GM12878 (cell line): ENCODE results near the gene AP1G2. TPM values are rescaled to one million over a fixed set of nuclear protein-coding genes. Genes with fewer than 3 reads are reported as not detected.

ENCODE experiments used
- ATAC-seq: fragments of 200-7000 bp; cut with Tn5 transposase; 3 replicates; pipeline ENCODE4 v1.9.1; 2020; ENCODE audit warnings: mild to moderate bottlenecking, moderate library complexity
- BruUV-seq: library from RNA; stranded (reverse); fragments of 400-500 nt; replicated peaks from 2 replicates; lab custom pipeline; 2021; lab: Mats Ljungman, UMichigan
- CTCF ChIA-PET: fragments of 300-600 bp; sonication (Branson Sonifier 250); formaldehyde crosslinking; extraction: SDS; loops from one replicate; lab custom pipeline; 2021; ENCODE audit warnings: inconsistent platforms; lab: Yijun Ruan, JAX
- POLR2A ChIA-PET: fragments of 350-600 bp; formaldehyde crosslinking; extraction: SDS; loops from one replicate; lab custom pipeline; 2021; ENCODE audit warnings: inconsistent platforms; lab: Charles Lee
- RAD21 ChIA-PET: fragments of 300-600 bp; sonication (Branson Sonifier 250); formaldehyde crosslinking; loops from one replicate; lab custom pipeline; 2023; ENCODE audit warnings: antibody characterized with exemption; ENCODE audit not compliant: unreplicated experiment; lab: Charles Lee
- SMC1A ChIA-PET: fragments of 300-600 bp; sonication (Branson Sonifier 250); formaldehyde crosslinking; loops from one replicate; lab custom pipeline; 2023; ENCODE audit not compliant: unreplicated experiment, uncharacterized antibody; lab: Charles Lee
- DNase-seq: peaks from one replicate; pipeline ENCODE4 v3.0.0-alpha.2; 2011; ENCODE audit warnings: low read depth, low spot score
- FAIRE-seq: peaks from 3 replicates; lab custom pipeline; 2011; peaks lifted over from hg19 to GRCh38; lab: Jason Lieb, UNC
- H2AFZ ChIP-seq: 2 replicates; pipeline ENCODE4 v1.6.0; 2011; ENCODE audit warnings: low read depth, low read length, control low read depth; ENCODE audit not compliant: control insufficient read depth
- H3K27ac ChIP-seq: 2 replicates; pipeline ENCODE4 v1.5.1; 2011; ENCODE audit warnings: control low read depth; ENCODE audit not compliant: control insufficient read depth, insufficient read depth
- H3K27me3 ChIP-seq, 2 experiments: replicated peaks in 1 of 2; 2 replicates each; pipeline versions ENCODE4 v1.6.0 to v1.6.1; 2011; ENCODE audit warnings: low read length in 1 of 2; ENCODE audit not compliant: control insufficient read depth in 2 of 2, insufficient read depth in 2 of 2
- H3K36me3 ChIP-seq, 2 experiments: 2 replicates each; pipeline ENCODE4 v1.5.1; 2011; ENCODE audit warnings: low read length in 1 of 2; ENCODE audit not compliant: control insufficient read depth in 2 of 2, insufficient read depth in 2 of 2
- H3K4me1 ChIP-seq: 2 replicates; pipeline ENCODE4 v1.6.1; 2011; ENCODE audit warnings: mild to moderate bottlenecking, low read length, moderate library complexity, mixed read lengths; ENCODE audit not compliant: control insufficient read depth, insufficient read depth
- H3K4me2 ChIP-seq: 2 replicates; pipeline ENCODE4 v1.6.0; 2011; ENCODE audit warnings: control low read depth; ENCODE audit not compliant: control insufficient read depth, insufficient read depth
- H3K4me3 ChIP-seq: fragments of 200-600 bp; sonication (generic); 2 replicates; pipeline ENCODE4 v1.5.1; 2016
- H3K79me2 ChIP-seq: 2 replicates; pipeline ENCODE4 v1.6.0; 2011; ENCODE audit warnings: low read length; ENCODE audit not compliant: control insufficient read depth, insufficient read depth
- H3K9ac ChIP-seq: 2 replicates; pipeline ENCODE4 v1.8.0; 2011; ENCODE audit warnings: low read length, control low read depth, mixed read lengths; ENCODE audit not compliant: control insufficient read depth, insufficient read depth
- H3K9me3 ChIP-seq: replicated peaks from 3 replicates; pipeline ENCODE4 v1.5.1; 2011; ENCODE audit warnings: mild to moderate bottlenecking, low read length; ENCODE audit not compliant: control insufficient read depth, insufficient read depth
- H4K20me1 ChIP-seq: 2 replicates; pipeline ENCODE4 v1.6.0; 2011; ENCODE audit not compliant: control insufficient read depth, insufficient read depth
- BCL11A ChIP-seq: IDR thresholded peaks from 2 replicates; pipeline ENCODE4 v1.6.1; 2011; ENCODE audit warnings: low read depth, low read length
- FOXM1 ChIP-seq: IDR thresholded peaks from 2 replicates; pipeline ENCODE4 v1.6.1; 2012; ENCODE audit warnings: low read depth, mild to moderate bottlenecking, inconsistent platforms, low read length, moderate library complexity
- HDGF ChIP-seq: fragments of 450-650 bp; IDR thresholded peaks from 2 replicates; pipeline ENCODE4 v1.6.1; 2016; ENCODE audit warnings: antibody characterized with exemption
- RFX5 ChIP-seq: IDR thresholded peaks from 2 replicates; pipeline ENCODE4 v1.6.1; 2011; ENCODE audit warnings: low read depth, low read length, improper control_type of control experiment
- SIX5 ChIP-seq: IDR thresholded peaks from 2 replicates; pipeline ENCODE4 v1.6.1; 2011; ENCODE audit warnings: mild to moderate bottlenecking, low read depth, low read length, moderate library complexity; ENCODE audit not compliant: severe bottlenecking
- SPI1 ChIP-seq: IDR thresholded peaks from 2 replicates; pipeline ENCODE4 v1.6.1; 2011; ENCODE audit warnings: low read depth, mild to moderate bottlenecking, low read length, moderate library complexity, borderline replicate concordance; ENCODE audit not compliant: insufficient read depth
- SREBF1 ChIP-seq: IDR thresholded peaks from 2 replicates; pipeline ENCODE4 v1.6.1; 2012; ENCODE audit warnings: mild to moderate bottlenecking, low read length
- SREBF2 ChIP-seq: IDR thresholded peaks from 2 replicates; pipeline ENCODE4 v1.6.1; 2012; ENCODE audit warnings: mild to moderate bottlenecking, low read length
- STAT3 ChIP-seq: IDR thresholded peaks from 2 replicates; pipeline ENCODE4 v1.6.1; 2011; ENCODE audit warnings: low read depth, low read length, improper control_type of control experiment
- TCF12 ChIP-seq: IDR thresholded peaks from 2 replicates; pipeline ENCODE4 v1.6.1; 2011; ENCODE audit warnings: low read depth, mild to moderate bottlenecking, low read length
- ZNF207 ChIP-seq: fragments of 450-650 bp; IDR thresholded peaks from 2 replicates; pipeline ENCODE4 v1.6.1; 2014; ENCODE audit warnings: antibody characterized with exemption, mild to moderate bottlenecking, borderline replicate concordance
- ZNF592 ChIP-seq: fragments of 450-650 bp; IDR thresholded peaks from 2 replicates; pipeline ENCODE4 v1.6.1; 2017; ENCODE audit warnings: mild to moderate bottlenecking, moderate library complexity
- in situ Hi-C: fragments of 300-500 bp; cut with MboI; formaldehyde crosslinking; loops from 9 replicates; pipeline ENCODE4 v1.14.3; 2018; ENCODE audit warnings: mixed read lengths
- intact Hi-C: fragments of 100-400 bp; cut with micrococcal nuclease; formaldehyde crosslinking; loops from one replicate; pipeline ENCODE4 v1.14.2; 2022; ENCODE audit not compliant: unreplicated experiment
- polyA plus RNA-seq, 11 experiments: library from polyadenylated mRNA; depleted of rRNA in 4 of 11; unstranded in 6 of 11; stranded (reverse) in 5 of 11; fragments of >200 nt; fragmentation: Nextera tagmentation in 4 of 11; fragmentation: Illumina TruSeq in 1 of 11; extraction: Ambion mirVana in 4 of 11; extraction: Trizol in 1 of 11; gene quantifications; 1 replicate in 1 of 11; 2 replicates in 10 of 11; pipeline versions ENCODE4 v1.2.1 to v1.2.3, GENCODE V29; 2011 to 2016; ENCODE audit warnings: inconsistent platforms in 2 of 11, missing spikeins in 2 of 11, low read depth in 1 of 11
- total RNA-seq, 4 experiments: library from RNA; depleted of rRNA in 3 of 4; stranded (reverse); fragments of >200 nt in 3 of 4; fragmentation: Illumina TruSeq in 1 of 4; extraction: Trizol in 1 of 4; gene quantifications; 2 replicates each; pipeline versions ENCODE4 v1.2.1 to v1.2.3, GENCODE V29; 2013 to 2021

Gene AP1G2
- total and polyA plus RNA-seq, 10 of the 15 experiments (the other 5 are each of a cell fraction or from before 2014, with no cell fraction given), result 41.5 to 146 (median 103) TPM

DNA sequence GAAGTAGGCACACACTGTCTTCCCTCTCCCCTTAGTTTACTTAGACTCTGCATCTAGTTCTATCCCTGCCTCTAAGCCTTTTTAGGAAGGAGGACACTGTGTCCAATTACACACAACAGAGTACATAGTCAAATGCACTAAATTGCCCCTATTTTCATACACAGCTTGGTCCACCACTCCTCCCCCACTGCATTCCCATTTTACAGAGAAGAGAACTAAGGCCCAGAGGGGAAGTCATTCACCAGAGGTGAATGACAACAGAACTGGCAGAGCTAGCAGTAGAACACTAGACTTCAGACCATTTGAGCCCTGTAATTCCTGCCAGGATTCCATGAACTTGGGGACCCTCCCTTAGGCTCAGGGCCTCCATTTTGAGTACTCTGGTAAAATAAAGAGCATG is 12.1 kb upstream of the AP1G2 start:
- peaks cover 2% of the 10 kb centered on the region; the same call in 1 of the 2 replicates for H3K4me1 ChIP-seq
- CTCF ChIA-PET, result interaction anchor here (0.6 to 1.4 kb wide), 2 partner anchors 11 to 663 kb away, joined by 3 read pairs; partner anchors contain the start of gene TINF2
- in situ Hi-C loops, result no loop called here
- H4K20me1 ChIP-seq, result no peaks in the 10 kb centered on the region
- POLR2A ChIA-PET, result no interaction called here
- H3K9ac ChIP-seq, result no peak overlapping the region
- H3K9me3 ChIP-seq, result no peaks in the 10 kb centered on the region
- no peaks in the 10 kb centered on the region for H3K36me3 ChIP-seq
- FAIRE-seq, result no peak
- H3K79me2 ChIP-seq, result no peaks in the 10 kb centered on the region
- intact Hi-C loops, result loop anchor here (10.0 kb wide), 1 partner anchor 445 kb away; no protein-coding TSS in a partner anchor
- no peak for ATAC-seq
- no peak for DNase-seq
- no peak overlapping the region for H2AFZ ChIP-seq
- RAD21 ChIA-PET, result no interaction called here
- BruUV-seq, result no TSS peak
- no peak overlapping the region for H3K27ac ChIP-seq
- no peak overlapping the region for H3K4me2 ChIP-seq
- peaks cover 2% of the 10 kb centered on the region in 2 experiments; a peak in 2 of 4 replicates for H3K27me3 ChIP-seq
- TF ChIP-seq ZNF207 (no peak), HDGF (no peak), TCF12 (no peak), STAT3 (no peak), BCL11A (no peak), ZNF592 (no peak), FOXM1 (no peak), SREBF2 (no peak), SREBF1 (no peak), SPI1 (no peak), SIX5 (no peak), RFX5 (no peak)
- H3K4me3 ChIP-seq, result no peak overlapping the region
- SMC1A ChIA-PET, result interaction anchor here (2.1 kb wide), 1 partner anchor 9 kb away, joined by 9 read pairs; no protein-coding TSS in a partner anchor
